ENCODE data around the gene LILRA6.
A peak's percentile ranks its signal among the peaks of the same experiment; 100 is the strongest.
"Not testable (repeated sequence)": the region's sequence is repeated elsewhere in the genome, so short reads cannot be mapped to it uniquely, and the experiment has no call there.

LILRA6 gene

DNA sequence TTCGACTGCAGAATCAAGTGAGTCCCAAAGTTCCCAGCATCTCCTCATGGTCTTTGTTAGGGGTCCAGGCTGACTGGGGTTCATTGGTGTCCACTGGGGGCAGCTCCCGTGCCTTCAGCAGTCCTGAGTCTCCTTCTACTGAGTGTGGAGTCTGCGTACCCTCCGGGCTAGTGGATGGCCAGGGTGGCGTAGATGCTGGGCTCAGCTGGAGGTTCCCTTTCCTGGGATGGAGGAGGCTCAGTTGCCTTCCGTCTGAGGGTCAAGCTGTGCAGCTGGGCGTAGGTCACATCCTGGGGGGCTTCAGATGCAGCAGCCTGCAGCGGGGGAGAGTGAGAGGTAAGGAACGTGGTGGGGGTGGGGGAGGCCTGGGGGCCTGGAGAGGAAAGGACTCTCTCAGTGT is 31.9 kb upstream of the LILRA6 start:
- H3K27me3 Mint-ChIP-seq = peaks cover 73% of the 10 kb centered on the region
- DNase-seq, H3K27ac Mint-ChIP-seq, H3K4me3 Mint-ChIP-seq, H3K4me1 Mint-ChIP-seq, ATAC-seq, H3K9me3 Mint-ChIP-seq: not testable (repeated sequence)

DNA sequence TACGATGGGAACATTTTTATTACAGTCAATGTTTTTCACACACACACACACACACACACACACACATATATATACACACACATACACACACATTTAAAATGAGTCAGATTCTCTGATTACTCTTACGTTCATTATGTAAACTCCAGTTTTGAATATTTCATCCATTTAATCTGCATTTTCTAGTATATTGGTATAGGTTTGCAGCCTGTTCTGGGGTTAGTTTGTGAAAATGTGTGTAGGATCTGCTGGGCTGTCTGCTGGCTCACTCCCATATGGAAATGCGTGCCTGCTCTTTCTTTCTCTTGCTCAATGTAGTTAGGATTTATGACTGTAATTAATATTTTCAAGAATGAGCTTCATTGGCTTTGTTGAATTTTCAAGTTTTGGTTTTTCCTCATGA is 31.2 kb upstream of the LILRA6 start:
- Mint-ChIP-seq H3K27ac (no peak overlapping the region), H3K27me3 (peaks cover 66% of the 10 kb centered on the region), H3K4me3 (no peak overlapping the region), H3K4me1 (no peaks in the 10 kb centered on the region), H3K9me3 (no peaks in the 10 kb centered on the region)
- no peak for ATAC-seq
- no peak for DNase-seq

- not testable (repeated sequence) for H3K27ac Mint-ChIP-seq, ATAC-seq, H3K9me3 Mint-ChIP-seq
Measured at GRCh38 chr19:54272181-54272580, 29.6 kb upstream of the LILRA6 start.

DNA sequence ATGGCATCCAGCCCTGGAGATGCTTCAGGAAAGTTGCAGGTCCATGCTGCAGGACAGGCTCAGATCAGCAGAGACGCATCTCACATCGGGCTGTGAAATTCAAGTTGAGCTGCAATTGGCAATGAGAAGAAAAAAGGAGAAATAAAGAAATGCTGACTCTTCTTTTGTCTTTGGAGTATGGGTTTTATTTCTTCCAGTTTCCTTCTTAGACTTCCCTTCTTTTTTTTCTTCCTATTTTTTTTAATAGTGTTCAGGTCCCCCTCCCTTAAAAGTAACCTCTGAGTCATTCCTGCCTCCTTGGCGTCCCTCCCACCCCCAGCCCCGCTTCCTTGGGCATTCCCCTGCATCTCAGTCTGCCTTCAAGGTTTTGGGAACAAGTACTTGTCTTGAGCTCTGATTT is 29.0 kb upstream of the LILRA6 start:
- not testable (repeated sequence) for H3K4me3 Mint-ChIP-seq, H3K4me1 Mint-ChIP-seq, ATAC-seq, DNase-seq, H3K9me3 Mint-ChIP-seq
- H3K27ac Mint-ChIP-seq = peak overlapping the region in 1 of 2 donors; percentile 34
- peaks cover 57% of the 10 kb centered on the region for H3K27me3 Mint-ChIP-seq

More at GRCh38 chr19:54272181-54272580, 29.6 kb upstream of the LILRA6 start:
- DNase-seq, H3K4me1 Mint-ChIP-seq, H3K4me3 Mint-ChIP-seq: not testable (repeated sequence)
- peaks cover 55% of the 10 kb centered on the region for H3K27me3 Mint-ChIP-seq

GRCh38 chr19:54271106-54271505 is 28.5 kb upstream of the LILRA6 start:
- Mint-ChIP-seq H3K4me1 (no peaks in the 10 kb centered on the region), H3K9me3 (no peaks in the 10 kb centered on the region), H3K27ac (no peak overlapping the region), H3K27me3 (peaks cover 62% of the 10 kb centered on the region), H3K4me3 (no peak overlapping the region)
- DNase-seq (no peak), ATAC-seq (no peak)

GRCh38 chr19:54268936-54269335 is 26.3 kb upstream of the LILRA6 start:
- Mint-ChIP-seq H3K9me3 (no peaks in the 10 kb centered on the region), H3K4me3 (no peak overlapping the region), H3K4me1 (no peaks in the 10 kb centered on the region), H3K27me3 (peaks cover 60% of the 10 kb centered on the region), H3K27ac (no peak overlapping the region)
- DNase-seq (no peak), ATAC-seq (no peak)

DNA sequence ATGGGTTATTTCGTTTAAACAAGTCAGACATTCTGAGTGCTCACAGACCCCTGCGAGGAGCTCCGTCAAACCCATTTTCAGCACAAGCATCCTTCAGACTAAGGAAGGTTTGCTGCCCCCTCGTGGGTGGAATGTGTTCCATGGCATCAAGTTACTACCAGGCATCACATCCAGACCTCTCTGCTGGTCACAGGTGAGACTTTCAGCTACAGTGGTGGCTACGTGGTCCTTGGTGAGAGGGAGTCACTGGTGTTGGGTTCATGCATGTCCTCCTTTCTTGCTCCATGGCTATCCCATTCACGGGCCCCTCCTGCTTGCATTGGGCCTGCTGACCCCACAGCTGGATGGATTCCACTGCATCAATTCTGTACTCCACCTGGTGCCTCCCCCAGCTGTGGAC is 23.5 kb upstream of the LILRA6 start:
- peaks cover 32% of the 10 kb centered on the region for H3K27me3 Mint-ChIP-seq
- ATAC-seq = peak; percentile 80
- peak; percentile 58 to 69 for DNase-seq
- no peak overlapping the region for H3K4me3 Mint-ChIP-seq
- H3K27ac Mint-ChIP-seq = no peak overlapping the region
- no peaks in the 10 kb centered on the region for H3K4me1 Mint-ChIP-seq
- no peaks in the 10 kb centered on the region for H3K9me3 Mint-ChIP-seq

DNA sequence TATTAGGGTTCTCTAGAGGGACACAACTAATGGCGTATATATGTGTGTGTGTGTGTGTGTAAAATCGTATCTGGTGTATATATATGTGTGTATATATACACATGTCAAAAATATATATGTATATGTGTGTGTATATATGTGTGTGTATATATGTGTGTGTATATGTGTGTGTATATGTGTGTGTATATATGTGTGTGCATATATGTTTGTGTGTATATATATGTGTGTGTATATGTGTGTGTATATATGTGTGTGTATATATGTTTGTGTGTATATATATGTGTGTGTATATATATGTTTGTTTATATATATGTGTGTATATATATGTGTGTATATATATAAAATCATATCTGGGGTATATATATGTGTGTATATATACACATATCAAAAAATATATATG is 19.9 kb upstream of the LILRA6 start:
- ATAC-seq (no peak), DNase-seq (no peak)
- Mint-ChIP-seq H3K9me3 (no peaks in the 10 kb centered on the region), H3K27ac (no peak overlapping the region), H3K4me1 (no peaks in the 10 kb centered on the region), H3K4me3 (no peak overlapping the region), H3K27me3 (peaks cover 27% of the 10 kb centered on the region)

DNA sequence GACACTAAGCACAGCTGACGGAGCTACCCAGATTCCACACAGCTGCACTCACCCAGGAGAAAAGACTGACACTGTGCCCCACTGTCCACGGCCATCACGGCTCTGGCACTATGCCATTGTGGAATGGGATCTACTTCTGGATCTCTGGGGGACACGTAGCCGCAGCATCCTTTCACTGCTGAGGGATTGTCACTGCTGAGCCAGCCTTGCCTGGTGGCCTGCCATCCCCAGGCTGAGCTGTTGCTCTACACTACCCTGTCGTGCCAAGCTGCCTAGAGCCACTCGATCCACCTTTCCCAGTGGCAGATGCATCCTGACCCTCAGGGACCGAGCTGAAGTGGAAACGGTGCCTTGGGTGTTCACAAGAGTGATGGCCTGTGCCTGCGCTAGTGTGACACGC is 19.5 kb upstream of the LILRA6 start:
- peaks cover 31% of the 10 kb centered on the region for H3K27me3 Mint-ChIP-seq
- ATAC-seq = no peak

GRCh38 chr19:54257116-54257480 is 14.5 kb upstream of the LILRA6 start, which contains the start of gene LILRB5:
Gene LILRB5, minus strand, starts transcription at chr19:54257273. Its CDS starts 80 bp downstream, at chr19:54257193.
- H3K27me3 Mint-ChIP-seq = peaks cover 40% of the 10 kb centered on the region
- no peak within 1 kb of the TSS for H3K27ac Mint-ChIP-seq
- ATAC-seq (no peak), DNase-seq (no peak)
- H3K4me3 Mint-ChIP-seq = no peak within 1 kb of the TSS
- no peaks in the 10 kb centered on the region for H3K9me3 Mint-ChIP-seq
- no peaks in the 10 kb centered on the region for H3K4me1 Mint-ChIP-seq

More for the DNA sequence above, 19.5 kb upstream of the LILRA6 start:
- Mint-ChIP-seq H3K4me1 (no peaks in the 10 kb centered on the region), H3K9me3 (no peaks in the 10 kb centered on the region), H3K4me3 (no peak overlapping the region), H3K27ac (no peak overlapping the region)
- no peak for DNase-seq

DNA sequence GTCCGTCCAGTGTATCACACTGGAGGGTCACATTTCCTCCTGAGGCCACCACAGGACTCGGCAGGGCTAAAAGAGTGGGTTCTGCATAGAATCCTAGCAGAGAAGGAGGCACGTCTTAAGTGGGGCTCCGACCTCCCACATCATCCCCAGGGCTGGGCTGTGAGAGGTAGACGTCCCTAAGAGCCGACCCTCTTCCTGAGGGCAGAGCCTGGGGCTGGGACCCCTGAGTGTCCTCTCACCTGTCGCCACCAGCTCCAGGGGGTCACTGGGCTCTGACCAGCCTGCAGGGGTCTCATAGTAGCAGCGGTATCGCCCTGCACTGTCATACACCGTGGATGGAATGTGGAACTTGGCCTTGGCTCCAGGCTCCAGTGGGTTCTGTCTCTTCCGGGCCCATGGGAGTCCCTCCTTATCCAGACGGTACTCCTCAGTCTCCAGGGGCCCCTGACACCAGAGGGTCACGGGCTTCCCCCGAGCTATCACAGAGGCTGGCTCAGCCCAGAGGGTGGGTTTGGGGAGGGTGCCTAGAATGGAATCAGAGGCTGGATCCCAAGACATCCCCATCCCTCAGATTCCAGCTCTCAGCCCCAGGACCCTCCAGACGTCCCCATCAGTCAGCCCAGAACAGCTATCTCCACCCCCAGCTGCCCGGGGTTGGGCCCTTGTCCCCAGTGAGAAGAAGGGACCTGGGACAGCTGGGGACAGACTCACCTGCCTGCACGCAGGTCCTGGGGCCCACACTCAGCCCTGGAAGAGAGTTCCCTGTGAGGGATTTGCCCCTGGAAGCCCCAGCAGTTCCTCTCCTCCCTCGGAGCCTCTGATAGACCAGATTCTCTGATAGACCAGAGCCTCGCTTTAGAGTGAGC is 13.9 kb upstream of the LILRA6 start:
- H3K4me1 Mint-ChIP-seq = no peaks in the 10 kb centered on the region

DNA sequence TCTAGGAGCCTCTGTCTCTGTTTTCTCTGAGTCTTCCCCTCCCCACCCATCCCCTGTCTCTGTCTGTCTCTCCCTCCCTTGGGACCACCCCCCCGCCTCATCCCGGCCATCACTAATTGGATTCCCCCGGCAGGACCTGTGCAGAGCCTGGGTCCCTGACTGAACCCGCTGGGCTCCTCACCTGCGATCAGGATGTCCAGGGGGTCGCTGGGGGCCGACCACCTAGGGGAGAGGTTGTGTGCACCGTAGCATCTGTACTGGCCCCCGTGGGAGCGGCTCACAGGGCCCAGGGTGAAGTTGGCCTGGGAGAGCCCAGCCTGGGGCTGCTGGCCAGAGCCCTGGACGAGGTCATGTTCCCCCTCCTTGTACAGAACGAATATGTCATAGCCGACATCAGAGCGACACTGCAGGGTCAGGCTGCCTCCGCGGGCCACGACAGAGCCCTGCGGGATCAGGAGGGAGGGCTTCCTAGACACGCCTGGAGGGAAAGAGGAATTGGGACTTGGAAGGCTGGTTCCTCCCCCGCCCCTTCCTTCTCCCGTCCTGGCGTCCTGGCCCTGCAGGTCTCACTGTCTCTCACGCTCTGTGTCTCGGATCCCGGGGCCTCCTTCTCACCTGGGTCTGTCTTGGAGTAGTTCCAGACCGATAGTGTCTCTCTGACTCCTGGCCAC is 12.7 kb upstream of the LILRA6 start:
- H3K27ac Mint-ChIP-seq = no peak overlapping the region
- no peaks in the 10 kb centered on the region for H3K9me3 Mint-ChIP-seq
- H3K4me1 Mint-ChIP-seq = no peaks in the 10 kb centered on the region
- ATAC-seq = no peak
- no peak for DNase-seq
- peaks cover 47% of the 10 kb centered on the region for H3K27me3 Mint-ChIP-seq
- H3K4me3 Mint-ChIP-seq = no peak overlapping the region

More for the DNA sequence above, 13.9 kb upstream of the LILRA6 start:
- DNase-seq (no peak), ATAC-seq (no peak)
- no peak overlapping the region for H3K27ac Mint-ChIP-seq
- no peak overlapping the region for H3K4me3 Mint-ChIP-seq
- H3K9me3 Mint-ChIP-seq = no peaks in the 10 kb centered on the region
- peaks cover 40% of the 10 kb centered on the region for H3K27me3 Mint-ChIP-seq

- H3K27ac Mint-ChIP-seq = no peak overlapping the region
- no peaks in the 10 kb centered on the region for H3K9me3 Mint-ChIP-seq
- H3K4me3 Mint-ChIP-seq = no peak overlapping the region
- H3K4me1 Mint-ChIP-seq = no peaks in the 10 kb centered on the region
- DNase-seq (no peak), ATAC-seq (peak; percentile 26)
- peaks cover 56% of the 10 kb centered on the region for H3K27me3 Mint-ChIP-seq
Measured at GRCh38 chr19:54254195-54254906, 11.8 kb upstream of the LILRA6 start.

GRCh38 chr19:54253331-54254194 is 11.0 kb upstream of the LILRA6 start:
- Mint-ChIP-seq H3K27ac (no peak overlapping the region), H3K4me3 (no peak overlapping the region), H3K27me3 (peaks cover 56% of the 10 kb centered on the region), H3K9me3 (no peaks in the 10 kb centered on the region), H3K4me1 (no peaks in the 10 kb centered on the region)
- DNase-seq = no peak
- peak; percentile 48 for ATAC-seq

GRCh38 chr19:54252845-54253244 is 10.3 kb upstream of the LILRA6 start:
- DNase-seq = no peak
- peaks cover 55% of the 10 kb centered on the region for H3K27me3 Mint-ChIP-seq
- H3K4me1 Mint-ChIP-seq = peaks cover 7% of the 10 kb centered on the region
- H3K4me3 Mint-ChIP-seq = no peak overlapping the region
- ATAC-seq = no peak
- H3K9me3 Mint-ChIP-seq = no peaks in the 10 kb centered on the region
- no peak overlapping the region for H3K27ac Mint-ChIP-seq

Measured in stimulated activated naive CD8-positive, alpha-beta T cell treated with anti-CD3 and anti-CD28 coated beads, Interleukin-15, amount 100 ng/mL, for 72 hours (primary cell).